Measurements from ENCODE around the gene TAPBPL.

The TAPBPL gene

GRCh38 chr12:6458281-6459003, 6.6 kb downstream of the TAPBPL start:
- no peak overlapping the region for H3K4me3 ChIP-seq (ENCODE audit: insufficient read depth, low read length, poor library complexity, severe bottlenecking)
- H3K27ac ChIP-seq (ENCODE audit: low read depth, low read length), result peak overlapping the region; percentile 38; the same call in 1 of the 2 replicates
- TF ChIP-seq CTCF (IDR thresholded peaks at IDR 0.05; ENCODE audit: insufficient read depth, low read length, poor library complexity, severe bottlenecking) (no peak), EZH2phosphoT487 (conservative IDR thresholded peaks at IDR 0.05; ENCODE audit: low read length) (no peak)
- H3F3A ChIP-seq (ENCODE audit: insufficient read depth), result peaks cover 42% of the 10 kb centered on the region
- no peaks in the 10 kb centered on the region for H3K79me2 ChIP-seq (ENCODE audit: insufficient read depth, low read length)
- H3K4me2 ChIP-seq (ENCODE audit: low read depth, low read length, poor library complexity, severe bottlenecking), result no peak overlapping the region
- no peak overlapping the region for H2AFZ ChIP-seq (ENCODE audit: low read depth, low read length, severe bottlenecking)
- H4K20me1 ChIP-seq (ENCODE audit: low read depth, low read length), result no peaks in the 10 kb centered on the region
- no peak overlapping the region for H3K9ac ChIP-seq (ENCODE audit: low read length)
- peaks cover 10% of the 10 kb centered on the region for H3K36me3 ChIP-seq (ENCODE audit: low read length)
- no peaks in the 10 kb centered on the region for H3K9me3 ChIP-seq (ENCODE audit: insufficient read depth, low read length)
- H3K27me3 ChIP-seq (ENCODE audit: low read length), result no peaks in the 10 kb centered on the region
- H3K9me2 ChIP-seq (replicated peaks; ENCODE audit: insufficient read depth, low read length), result no peaks in the 10 kb centered on the region

GRCh38 chr12:6459004-6459337, 7.1 kb downstream of the TAPBPL start:
- peaks cover 13% of the 10 kb centered on the region for H3K36me3 ChIP-seq (ENCODE audit: low read length)
- H4K20me1 ChIP-seq (ENCODE audit: low read depth, low read length), result no peaks in the 10 kb centered on the region
- no peaks in the 10 kb centered on the region for H3K79me2 ChIP-seq (ENCODE audit: insufficient read depth, low read length)
- H3K4me3 ChIP-seq (ENCODE audit: insufficient read depth, low read length, poor library complexity, severe bottlenecking), result no peak overlapping the region
- H3K27me3 ChIP-seq (ENCODE audit: low read length), result no peaks in the 10 kb centered on the region
- no peak for TF ChIP-seq EZH2phosphoT487 (conservative IDR thresholded peaks at IDR 0.05; ENCODE audit: low read length)
- no peak for TF ChIP-seq CTCF (IDR thresholded peaks at IDR 0.05; ENCODE audit: insufficient read depth, low read length, poor library complexity, severe bottlenecking)
- no peaks in the 10 kb centered on the region for H3K9me3 ChIP-seq (ENCODE audit: insufficient read depth, low read length)
- no peaks in the 10 kb centered on the region for H3K9me2 ChIP-seq (replicated peaks; ENCODE audit: insufficient read depth, low read length)
- H3K4me2 ChIP-seq (ENCODE audit: low read depth, low read length, poor library complexity, severe bottlenecking), result no peak overlapping the region
- no peak overlapping the region for H3K9ac ChIP-seq (ENCODE audit: low read length)
- peaks cover 47% of the 10 kb centered on the region for H3F3A ChIP-seq (ENCODE audit: insufficient read depth)
- H2AFZ ChIP-seq (ENCODE audit: low read depth, low read length, severe bottlenecking), result no peak overlapping the region
- peak overlapping the region; percentile 38; the same call in 1 of the 2 replicates for H3K27ac ChIP-seq (ENCODE audit: low read depth, low read length)

- Histone ChIP-seq H3K79me2 (ENCODE audit: insufficient read depth, low read length) (0 out of 2 replicates have a peak, but pooled peaks cover 1% of the 10 kb centered on the region), H3K4me3 (ENCODE audit: insufficient read depth, low read length, poor library complexity, severe bottlenecking) (no peak overlapping the region)
- TF ChIP-seq CTCF (IDR thresholded peaks at IDR 0.05; ENCODE audit: insufficient read depth, low read length, poor library complexity, severe bottlenecking) (no peak), EZH2phosphoT487 (conservative IDR thresholded peaks at IDR 0.05; ENCODE audit: low read length) (no peak)
Measured at GRCh38 chr12:6460751-6461371, 9.0 kb downstream of the TAPBPL start.

More at GRCh38 chr12:6460751-6461371, 9.0 kb downstream of the TAPBPL start:
- no peaks in the 10 kb centered on the region for H3K9me3 ChIP-seq (ENCODE audit: insufficient read depth, low read length)
- peaks cover 18% of the 10 kb centered on the region for H3K36me3 ChIP-seq (ENCODE audit: low read length)
- peak overlapping the region; percentile 47 for H3K9ac ChIP-seq (ENCODE audit: low read length)
- peak overlapping the region; percentile 88 for H3K27ac ChIP-seq (ENCODE audit: low read depth, low read length)
- no peak overlapping the region for H2AFZ ChIP-seq (ENCODE audit: low read depth, low read length, severe bottlenecking)
- H3K27me3 ChIP-seq (ENCODE audit: low read length), result no peaks in the 10 kb centered on the region
- H4K20me1 ChIP-seq (ENCODE audit: low read depth, low read length), result no peaks in the 10 kb centered on the region
- H3K9me2 ChIP-seq (replicated peaks; ENCODE audit: insufficient read depth, low read length), result no peaks in the 10 kb centered on the region
- H3F3A ChIP-seq (ENCODE audit: insufficient read depth), result peaks cover 43% of the 10 kb centered on the region
- peak overlapping the region; percentile 47 for H3K4me2 ChIP-seq (ENCODE audit: low read depth, low read length, poor library complexity, severe bottlenecking)

Data from SU-DHL-6 (cell line).